Measurements from ENCODE around the gene TOP1.

TOP1 gene

DNA sequence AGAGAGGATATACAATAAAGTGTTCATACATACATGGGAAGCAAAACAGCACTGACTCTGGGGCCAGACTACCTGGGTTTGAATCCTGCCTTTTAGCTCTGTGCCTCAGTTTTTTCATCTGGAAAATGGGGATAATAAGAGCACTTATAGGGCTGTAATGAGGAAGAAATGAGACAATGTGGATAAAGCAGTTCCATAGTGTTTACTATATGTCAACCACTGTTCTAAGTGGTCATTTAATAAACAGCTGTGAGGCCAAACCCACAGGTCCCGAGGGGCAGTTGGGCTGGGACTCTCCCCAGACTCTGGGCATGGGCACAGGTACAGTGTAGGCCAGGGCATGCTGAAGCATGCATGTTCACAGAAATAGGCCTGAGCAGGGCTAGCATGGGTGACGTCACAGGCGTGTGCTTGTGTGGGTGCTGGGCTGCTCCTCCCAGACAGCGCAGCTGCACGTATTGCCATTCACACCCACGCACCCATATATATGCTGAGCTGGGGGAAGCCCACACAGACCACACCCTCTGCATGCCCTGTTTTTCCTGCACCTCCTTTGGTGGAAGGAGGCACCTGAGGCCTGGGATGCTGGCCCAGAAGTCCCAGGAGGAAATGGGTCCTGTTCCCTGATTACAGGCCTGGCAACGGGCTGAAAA, 105.2 kb downstream of the TOP1 start:
- peak; percentile 48 to 62 for DNase-seq

- DNase-seq = no peak
These were observed 106.0 kb downstream of the TOP1 start for GRCh38 chr20:41134362-41135186.

DNA sequence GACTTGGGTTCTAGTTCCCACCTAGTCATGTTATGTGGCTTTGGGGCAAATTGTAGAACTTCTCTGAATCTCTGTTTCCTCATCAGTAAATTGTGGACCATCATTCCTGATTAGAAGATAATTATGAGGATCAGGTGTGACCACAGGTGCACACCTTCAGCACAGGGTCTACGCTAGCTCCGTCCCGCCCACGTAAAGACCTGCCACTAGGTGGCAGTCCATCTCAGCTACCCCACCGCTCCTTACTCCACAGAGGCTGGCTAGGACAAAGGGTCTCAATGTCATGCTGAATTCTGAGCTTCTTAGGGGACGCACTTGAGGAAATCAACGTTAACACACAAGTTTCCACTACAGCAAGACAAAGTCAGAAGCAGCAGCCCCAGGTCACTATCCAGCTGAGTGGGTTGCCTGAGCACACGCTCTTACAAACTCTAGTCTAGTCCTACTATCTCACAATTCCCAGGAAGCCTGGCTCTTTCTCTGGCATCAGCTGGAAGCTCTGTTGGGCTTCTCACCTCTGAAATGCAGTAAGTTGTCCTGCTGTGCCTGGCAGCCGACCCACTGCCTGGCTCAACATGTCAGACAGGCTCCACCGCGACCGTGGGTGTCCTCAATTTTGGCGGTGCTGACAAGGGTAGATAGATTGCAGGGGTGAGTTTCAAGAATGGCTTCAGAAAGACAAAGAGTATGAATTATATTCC, 106.7 kb downstream of the TOP1 start:
- peak; percentile 68 to 73 for DNase-seq

DNA sequence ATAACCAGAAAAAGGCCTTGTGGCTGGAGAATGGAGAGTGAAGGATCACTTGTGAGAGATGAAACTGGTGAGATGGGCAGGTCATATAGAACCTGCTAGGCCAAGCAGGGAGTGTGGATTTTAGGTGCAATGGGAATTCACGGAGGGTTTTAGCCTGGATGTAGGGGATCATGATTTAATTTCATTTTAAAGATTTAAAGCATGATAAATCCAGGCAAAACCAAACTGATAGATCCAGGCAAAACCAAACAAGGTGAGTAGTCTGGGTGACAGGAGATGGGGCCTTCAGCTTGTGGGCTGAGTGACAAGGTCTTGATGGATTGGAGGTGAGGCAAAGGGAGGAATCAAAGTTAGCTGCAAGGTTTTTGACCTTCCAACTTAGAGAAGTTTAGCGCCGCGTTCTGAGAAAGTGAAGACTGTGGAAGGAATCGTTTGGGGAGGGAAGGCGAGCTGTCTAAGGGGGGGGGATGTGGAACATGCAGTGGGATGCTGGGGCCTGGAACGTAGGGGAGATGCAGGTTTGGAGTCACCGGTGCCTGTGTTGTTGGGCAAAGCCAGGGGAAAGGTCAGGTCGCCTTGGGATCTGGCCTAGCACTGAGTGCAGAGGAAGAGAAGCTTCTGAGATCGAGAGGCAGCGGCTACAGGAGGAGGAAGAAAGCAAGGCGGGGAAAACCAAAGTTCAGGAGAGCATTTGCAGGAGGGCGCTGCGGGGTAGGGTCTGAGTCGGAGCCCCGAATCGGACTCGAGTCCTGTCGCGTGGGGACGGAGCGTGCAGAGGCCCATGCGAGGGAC, 107.5 kb downstream of the TOP1 start:
- DNase-seq = peak in 1 of 2 donors; percentile 9

DNA sequence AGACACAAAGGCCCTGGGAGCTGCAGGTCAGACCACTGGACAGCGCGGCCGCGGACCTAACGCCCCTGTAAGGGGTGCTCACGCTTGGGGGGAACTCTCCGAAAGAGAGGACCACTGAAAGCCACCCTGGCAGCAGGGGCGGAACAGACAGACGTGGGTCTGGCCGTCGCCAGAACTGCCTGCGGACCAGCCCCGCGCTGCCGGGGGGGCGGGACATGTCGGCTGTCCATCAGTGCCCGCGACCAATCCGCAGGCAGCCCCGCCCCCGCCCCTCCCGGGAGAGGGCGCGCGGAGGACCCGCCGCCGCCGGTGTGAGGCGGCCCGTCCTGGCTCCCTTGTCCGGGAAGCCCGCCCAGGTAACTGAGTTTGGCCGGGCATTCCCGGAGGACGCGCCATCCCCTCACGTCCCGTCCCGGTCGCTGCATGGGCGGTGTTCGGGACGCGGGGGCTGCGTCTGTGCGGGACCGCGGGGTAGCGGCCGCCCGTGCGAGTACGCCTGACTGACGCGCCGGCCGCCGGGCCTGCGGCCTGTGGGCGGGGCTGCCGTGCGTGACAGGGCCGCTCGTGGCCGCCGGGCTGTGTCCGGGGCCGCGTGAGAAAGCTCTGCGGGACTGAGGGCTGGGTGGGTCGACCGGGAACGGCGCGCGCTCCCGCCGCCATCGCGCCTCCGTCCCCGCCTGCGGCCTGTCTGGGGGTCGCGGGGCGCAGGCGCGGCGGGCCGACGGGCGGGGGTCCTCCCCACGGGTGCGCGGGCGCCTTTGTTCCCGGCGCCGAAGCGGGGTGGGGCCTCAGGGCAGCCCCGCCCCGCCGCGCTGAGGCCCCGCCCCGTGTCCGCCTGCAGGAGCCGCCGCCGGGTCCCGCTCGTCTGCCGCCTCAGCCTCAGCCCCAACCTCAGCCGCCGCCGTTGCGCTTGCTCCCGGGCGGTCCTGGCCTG, 108.3 kb downstream of the TOP1 start, which contains the start of gene PLCG1:
TSS of gene PLCG1 (plus strand) at position 864 of the 934 bp plus-strand sequence. CDS start 99 bp downstream, outside the sequence.
- peak; percentile 84 to 86 for DNase-seq

GRCh38 chr20:41137614-41138474, 109.2 kb downstream of the TOP1 start:
- DNase-seq = peak; percentile 62 to 69

DNA sequence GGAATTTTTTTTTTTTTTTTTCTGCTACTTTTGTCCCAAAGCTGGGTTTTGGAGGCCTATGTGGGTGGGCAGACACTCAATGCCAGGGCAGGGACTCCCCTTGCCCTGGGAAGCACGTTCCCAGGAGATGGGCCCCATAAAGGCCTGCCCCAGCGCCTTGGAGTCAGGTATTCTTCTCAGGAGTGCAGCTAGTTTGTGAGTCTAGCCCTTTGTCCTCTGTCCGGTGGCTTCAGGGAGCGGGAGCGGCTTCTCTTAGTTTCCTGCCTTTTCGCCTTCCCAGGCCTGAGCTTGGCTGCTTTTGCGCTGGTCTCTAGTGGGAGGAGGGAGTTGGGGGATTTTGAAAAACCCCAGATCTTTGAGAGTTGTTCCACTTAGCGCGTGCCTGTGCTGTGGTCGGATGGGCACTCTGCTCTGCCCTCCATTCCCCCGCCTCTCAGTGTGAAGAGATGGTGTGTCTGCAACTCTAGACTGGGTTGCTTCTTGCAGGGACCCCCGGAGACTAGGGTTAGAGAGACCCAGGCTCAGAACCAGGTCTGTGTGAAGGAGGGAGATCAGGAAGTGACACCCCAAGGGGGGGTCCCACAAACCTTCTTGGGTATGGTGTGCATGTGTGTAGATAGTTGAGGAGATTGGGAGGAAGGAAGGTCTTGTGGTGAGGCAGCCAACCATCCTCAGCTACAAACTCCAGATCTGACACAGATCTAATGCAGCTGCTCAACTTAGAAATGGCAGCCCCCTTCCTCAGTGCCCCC, 110.0 kb downstream of the TOP1 start:
- DNase-seq = peak; percentile 20 to 50

DNA sequence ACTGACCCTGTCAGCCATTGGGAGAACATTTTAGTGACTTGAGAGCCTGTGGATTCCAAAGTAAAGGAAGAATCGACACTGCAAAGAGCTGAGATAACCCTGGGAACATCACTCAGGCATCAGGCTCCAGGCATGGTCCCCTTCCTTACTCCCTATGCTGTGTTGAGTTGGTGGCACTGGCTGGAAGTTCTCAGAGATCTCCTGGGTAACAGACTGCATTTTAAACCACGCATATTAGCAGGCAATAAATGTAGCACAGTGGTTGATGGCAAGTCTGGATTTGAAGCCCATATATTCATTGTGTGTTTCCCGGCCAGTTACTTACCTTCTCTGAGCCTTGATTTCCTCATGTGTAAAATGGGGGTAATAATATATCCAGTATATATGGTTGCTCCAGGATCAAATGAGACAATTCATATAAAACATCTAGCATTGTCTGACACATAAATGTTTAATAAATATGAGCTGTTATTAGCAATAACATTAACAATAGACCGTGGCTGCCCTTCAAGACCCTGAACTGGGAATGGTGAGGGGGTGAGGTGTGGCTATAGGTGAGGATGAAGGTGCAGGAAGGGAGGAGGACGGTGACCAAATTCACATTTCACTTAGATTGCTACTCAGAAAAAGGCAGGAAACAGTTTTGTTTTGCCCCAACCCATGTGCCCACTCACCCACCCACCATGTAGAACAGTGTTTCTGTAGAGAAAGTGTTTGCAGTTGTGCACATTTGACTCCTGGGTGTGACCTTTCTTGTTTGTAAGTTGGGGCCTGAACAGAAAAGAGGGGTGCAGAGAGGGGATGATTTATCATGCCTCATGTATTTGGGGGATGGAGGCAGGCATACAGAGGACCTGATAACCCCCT, 110.8 kb downstream of the TOP1 start:
- no peak for DNase-seq

GRCh38 chr20:41140226-41141133, 111.9 kb downstream of the TOP1 start:
- DNase-seq = no peak

DNA sequence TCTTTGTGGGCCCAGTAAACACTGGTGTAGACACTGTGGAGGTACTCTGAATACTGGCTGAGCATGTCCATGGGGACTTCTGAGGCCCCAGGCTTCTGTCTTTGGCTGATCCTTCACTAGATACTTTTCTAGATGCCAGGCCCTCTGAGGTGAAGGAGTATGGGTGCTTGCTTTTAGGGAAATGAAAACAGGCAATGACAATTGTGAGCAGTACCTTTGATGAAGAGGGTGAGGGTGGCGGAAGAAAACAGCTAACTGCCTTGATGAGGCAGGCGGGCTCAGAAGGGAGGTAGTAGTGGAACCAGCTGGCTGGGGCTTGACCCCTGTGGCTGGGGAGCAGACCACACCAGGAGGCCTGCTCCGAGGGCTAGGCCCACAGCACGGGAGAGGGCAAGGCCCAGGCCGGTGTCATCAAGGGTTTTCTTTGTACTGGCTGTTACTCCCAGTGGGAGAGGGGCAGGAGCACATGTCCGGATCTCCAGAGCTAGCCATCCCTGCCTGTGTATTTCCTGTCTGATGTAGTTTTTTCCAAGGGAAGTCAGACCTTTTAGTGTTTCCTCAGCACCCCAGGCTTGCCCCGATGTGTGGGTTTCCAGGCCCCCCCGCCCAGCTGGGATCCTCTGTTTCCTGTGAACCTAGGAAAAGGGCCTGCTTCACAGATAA, 112.7 kb downstream of the TOP1 start:
- no peak for DNase-seq

DNA sequence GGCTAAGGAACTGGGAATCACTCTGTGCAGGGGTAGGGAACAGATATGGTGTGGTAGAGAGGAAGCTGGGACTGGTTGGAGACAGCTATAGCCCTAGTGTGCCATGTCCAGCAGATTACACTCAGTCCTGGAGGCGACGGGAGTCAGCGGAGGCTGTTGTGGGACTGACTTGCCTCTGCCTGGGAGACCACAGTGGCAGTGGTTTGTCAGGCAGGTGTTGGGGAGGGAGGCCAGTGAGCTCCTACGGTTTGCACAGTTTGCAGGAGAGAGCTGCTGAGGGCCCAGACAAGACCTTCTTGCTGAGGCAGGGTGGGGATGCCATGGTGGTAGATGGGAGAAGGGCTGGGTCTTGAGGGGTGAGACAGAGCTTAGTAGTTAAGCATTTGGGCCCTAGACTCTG, 113.6 kb downstream of the TOP1 start:
- no peak for DNase-seq

DNA sequence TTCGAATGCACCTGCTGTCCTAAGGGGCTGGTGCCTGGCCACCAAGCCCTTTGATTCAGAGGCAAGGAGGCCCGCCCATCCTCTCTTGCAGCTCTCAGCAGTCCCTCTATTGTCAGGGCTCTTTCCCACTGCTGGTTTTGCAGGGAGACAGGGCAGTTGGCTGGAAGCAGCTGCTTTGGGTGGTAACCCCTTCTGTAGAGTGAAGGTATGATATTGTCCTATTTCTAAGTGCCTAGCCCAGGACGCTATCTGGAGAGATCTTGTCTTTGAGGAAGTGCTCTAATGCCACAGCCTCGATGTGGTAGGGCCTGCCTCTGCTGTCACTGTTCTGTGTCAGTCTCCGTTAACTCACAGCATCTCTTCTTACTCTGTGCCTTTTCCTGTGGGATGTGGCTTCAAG, 114.3 kb downstream of the TOP1 start:
- peak; percentile 41 to 55 for DNase-seq

DNA sequence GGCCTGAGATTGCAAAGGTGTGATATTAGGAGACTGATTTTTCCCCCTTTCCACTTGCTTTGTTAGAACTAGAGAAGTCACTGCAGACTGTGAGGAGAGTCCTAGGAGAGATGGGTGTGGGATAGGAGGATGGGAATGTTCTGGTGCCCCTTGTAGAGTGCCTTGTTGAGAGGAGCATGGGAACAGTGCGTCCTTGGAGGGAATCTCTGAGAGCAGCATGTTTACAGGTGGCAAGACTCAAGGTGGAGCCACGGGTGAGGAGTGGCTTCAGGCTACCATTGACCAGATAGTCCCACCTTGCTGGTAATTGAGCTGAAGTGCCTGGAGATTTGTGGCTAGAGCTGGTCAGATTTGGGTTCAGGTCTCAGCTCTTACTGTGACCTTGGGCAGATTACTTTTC, 114.7 kb downstream of the TOP1 start:
- no peak for DNase-seq

- no peak for DNase-seq
These were observed 116.7 kb downstream of the TOP1 start for GRCh38 chr20:41145317-41145716.

- DNase-seq = no peak
These were observed 117.4 kb downstream of the TOP1 start for GRCh38 chr20:41145821-41146620.

GRCh38 chr20:41147767-41148191, 119.2 kb downstream of the TOP1 start:
- DNase-seq = no peak

All from CD4-positive, alpha-beta T cell treated with Interleukin-1 beta for 1 hour (primary cell).